C4-2B (cell line): ENCODE measurements around the gene KLC1.

ENCODE experiments used
- CTCF ChIP-seq: fragments of 450-650 bp; conservative IDR thresholded peaks from 2 replicates; pipeline ENCODE4 v1.5.1; 2017; ENCODE audit warnings: mild to moderate bottlenecking
- ZFX ChIP-seq: fragments of 450-650 bp; IDR thresholded peaks from 2 replicates; pipeline ENCODE4 v1.6.1; 2017

GRCh38 chr14:103656756-103657133 lies 27.7 kb downstream of the KLC1 start:
- TF ChIP-seq ZFX = no peak
- no peak for TF ChIP-seq CTCF
